Heart right ventricle (tissue), 16 donors: Measurements from ENCODE around the gene DENND1A. TPM values are rescaled to one million over a fixed set of nuclear protein-coding genes. Genes with fewer than 3 reads are reported as not detected.

Experiments used
- ATAC-seq, 8 donors: fragments of 200-7000 bp; cut with Tn5 transposase; one replicate each; pipeline ENCODE4 v1.9.1; 2020; ENCODE audit warnings: mild to moderate bottlenecking in 8 of 8, moderate library complexity in 8 of 8, moderate number of reproducible peaks in 1 of 8
- DNase-seq, 2 donors: peaks; one replicate each; pipeline ENCODE4 v3.0.0-alpha.2; 2020
- H3K27ac ChIP-seq, 10 donors: fragments of 200-600 bp; sonication (generic) in 2 of 10; one replicate each; pipeline versions ENCODE4 v1.5.0 to v1.8.0; 2020 to 2022; ENCODE audit warnings: mild to moderate bottlenecking in 3 of 10
- H3K27me3 ChIP-seq, 7 donors: fragments of 200-600 bp; one replicate each; pipeline ENCODE4 v1.8.0; 2021 to 2022; ENCODE audit warnings: mild to moderate bottlenecking in 2 of 7
- H3K36me3 ChIP-seq, 9 donors: fragments of 200-600 bp; sonication (generic) in 1 of 9; one replicate each; pipeline versions ENCODE4 v1.5.0 to v1.8.0; 2020 to 2022; ENCODE audit warnings: mild to moderate bottlenecking in 2 of 9
- H3K4me1 ChIP-seq, 9 donors: fragments of 200-600 bp; sonication (generic) in 1 of 9; one replicate each; pipeline versions ENCODE4 v1.5.0 to v1.8.0; 2020 to 2022; ENCODE audit warnings: mild to moderate bottlenecking in 4 of 9
- H3K4me3 ChIP-seq, 10 donors: fragments of 200-600 bp; sonication (generic) in 2 of 10; one replicate each; pipeline versions ENCODE4 v1.5.0 to v1.8.0; 2020 to 2022; ENCODE audit warnings: mild to moderate bottlenecking in 7 of 10, moderate library complexity in 2 of 10
- H3K9me3 ChIP-seq, 11 donors: fragments of 200-600 bp in 10 of 11; sonication (generic) in 2 of 11; one replicate each; pipeline versions ENCODE4 v1.5.0 to v1.8.0; 2013 to 2022; ENCODE audit warnings: mild to moderate bottlenecking in 2 of 11, control low read depth in 1 of 11, moderate library complexity in 1 of 11
- WGBS, 2 donors: extraction: QIAGEN DNeasy Blood & Tissue Kit; methylation state at CpG; one replicate each; pipeline ENCODE4 v1.1.7; 2013; ENCODE audit warnings: inconsistent platforms in 1 of 2; 5-methylcytosine and 5-hydroxymethylcytosine counted together
- intact Hi-C, 10 donors: fragments of 100-400 bp; cut with DNase I; formaldehyde crosslinking; loops; one replicate each; pipeline versions ENCODE4 v1.11.1 to v1.14.2; 2022
- polyA plus RNA-seq, 2 donors: library from polyadenylated mRNA; stranded (reverse); fragments of 200-250 nt; gene quantifications; one replicate each; pipeline ENCODE4 v1.2.3, GENCODE V29; 2013
- total RNA-seq, 10 donors: library from RNA; stranded (reverse); fragmentation: NEBNext Ultra II Directional in 3 of 10; extraction: Animal tissue kit (Norgen Biotek cat#: 25700) in 3 of 10; gene quantifications; one replicate each; pipeline versions ENCODE4 v1.2.1 to v1.2.4, GENCODE V29; 2021 to 2023
- TF ChIP-seq, protein P1 (sequence below), 9 donors: fragments of 200-600 bp; sonication (generic) in 2 of 9; IDR thresholded peaks; one replicate each; pipeline versions ENCODE4 v1.5.0 to v1.8.0; 2021 to 2022; ENCODE audit warnings: antibody characterized with exemption in 9 of 9, mild to moderate bottlenecking in 5 of 9, moderate library complexity in 1 of 9
- donor health status: Arrhythmogenic right ventricular cardiomyopathy.
- donor health status: ischemic (EF 13 %, LVEDD 7.1; RV severe dilation, severe dysfunction).
- donor health status: healthy with polysubstance abuse.
- donor health status: DM: no; HTN: yes; CAD: no.
- donor health status: DM: no; HTN: no; CAD: no.
- donor health status: ischemic (EF 25% LVEDD 6.9; RV normal size, moderate dysfunction).
- donor health status: ischemic (EF 25% LVEDD 5.7; RV mildly dilated, moderate dysfunction).
- donor health status: healthy.
- donor health status: DM: yes; HTN: yes; CAD: no.
- donor health status: Ischemic cardiomyopathy.
- donor health status: ischemic (EF 35%, LVEDD 5.7; RV mildly dilated, moderate dysfunction).
- donor health status: nonischemic (EF 11% LVEDD 7.7; RV severe dilation, severe dysfunction).
- donor health status: DM: yes; HTN: yes; CAD: no.
- donor health status: PGD.
- donor health status: ischemic (EF 29% LVEDD 5.4; RV normal size, mild dysfunction).
- donor health status: nonischemic (EF 23%, LVEDD 6.1; RV moderate dilation, normal function).

Gene DENND1A
- total and polyA plus RNA-seq, 12 donors: 7.3 to 19.6 (median 12.2) TPM

GRCh38 chr9:123954518-123955280, 24.8 kb upstream of the DENND1A start:
- ATAC-seq (no peak), DNase-seq (no peak)
- peaks cover 0 to 6% (median 0%) of the 10 kb centered on the region in 9 donors for H3K4me1 ChIP-seq
- WGBS, 2 donors: 58 to 66% methylated on average over 9 of the region's 9 CpGs
- peaks cover 0 to 5% (median 0%) of the 10 kb centered on the region in 11 donors for H3K9me3 ChIP-seq
- intact Hi-C loops: no loop called here
- H3K4me3 ChIP-seq: no peak overlapping the region
- no peak overlapping the region for H3K27ac ChIP-seq
- TF ChIP-seq, protein P1, sequence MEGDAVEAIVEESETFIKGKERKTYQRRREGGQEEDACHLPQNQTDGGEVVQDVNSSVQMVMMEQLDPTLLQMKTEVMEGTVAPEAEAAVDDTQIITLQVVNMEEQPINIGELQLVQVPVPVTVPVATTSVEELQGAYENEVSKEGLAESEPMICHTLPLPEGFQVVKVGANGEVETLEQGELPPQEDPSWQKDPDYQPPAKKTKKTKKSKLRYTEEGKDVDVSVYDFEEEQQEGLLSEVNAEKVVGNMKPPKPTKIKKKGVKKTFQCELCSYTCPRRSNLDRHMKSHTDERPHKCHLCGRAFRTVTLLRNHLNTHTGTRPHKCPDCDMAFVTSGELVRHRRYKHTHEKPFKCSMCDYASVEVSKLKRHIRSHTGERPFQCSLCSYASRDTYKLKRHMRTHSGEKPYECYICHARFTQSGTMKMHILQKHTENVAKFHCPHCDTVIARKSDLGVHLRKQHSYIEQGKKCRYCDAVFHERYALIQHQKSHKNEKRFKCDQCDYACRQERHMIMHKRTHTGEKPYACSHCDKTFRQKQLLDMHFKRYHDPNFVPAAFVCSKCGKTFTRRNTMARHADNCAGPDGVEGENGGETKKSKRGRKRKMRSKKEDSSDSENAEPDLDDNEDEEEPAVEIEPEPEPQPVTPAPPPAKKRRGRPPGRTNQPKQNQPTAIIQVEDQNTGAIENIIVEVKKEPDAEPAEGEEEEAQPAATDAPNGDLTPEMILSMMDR (IDR thresholded peaks at IDR 0.05): no peak
- peaks cover 0 to 50% (median 10%) of the 10 kb centered on the region in 7 donors for H3K27me3 ChIP-seq
- H3K36me3 ChIP-seq: no peaks in the 10 kb centered on the region

- H3K27me3 ChIP-seq: peaks cover 0 to 41% (median 7%) of the 10 kb centered on the region in 7 donors
- ATAC-seq: no peak
- no peaks in the 10 kb centered on the region for H3K9me3 ChIP-seq
- intact Hi-C loops: no loop called here
- peaks cover 0 to 6% (median 0%) of the 10 kb centered on the region in 9 donors for H3K4me1 ChIP-seq
- TF ChIP-seq, protein P1 (IDR thresholded peaks at IDR 0.05): no peak
- no peaks in the 10 kb centered on the region for H3K36me3 ChIP-seq
- no peak overlapping the region for H3K27ac ChIP-seq
- DNase-seq: no peak
- no peak overlapping the region for H3K4me3 ChIP-seq
- WGBS, 2 donors: 63 to 72% methylated on average over 9 of the region's 9 CpGs
Observed at GRCh38 chr9:123952641-123953495, 22.9 kb upstream of the DENND1A start.

DNA sequence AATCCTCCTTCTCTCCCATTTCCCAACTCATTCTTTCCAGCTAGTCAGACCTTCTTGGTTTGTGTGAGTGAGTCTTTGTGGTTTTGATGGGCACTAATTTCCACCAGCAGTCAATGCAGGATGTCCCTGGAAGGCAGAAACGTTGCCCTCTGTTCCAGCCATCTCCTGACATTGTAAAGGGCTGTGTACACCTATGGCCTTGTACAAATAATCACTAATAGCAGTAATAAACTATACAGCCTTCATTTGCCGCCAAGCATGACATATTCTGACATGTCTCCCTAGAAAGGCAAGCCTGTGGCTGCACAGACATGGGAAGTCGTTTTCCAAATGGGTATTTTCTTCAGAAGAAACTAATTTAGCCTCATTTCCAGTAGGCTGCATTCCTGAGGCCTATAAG, 18.4 kb upstream of the DENND1A start:
- Histone ChIP-seq H3K27me3 (peaks cover 0 to 23% (median 0%) of the 10 kb centered on the region in 7 donors), H3K4me3 (no peak overlapping the region), H3K36me3 (no peaks in the 10 kb centered on the region), H3K4me1 (no peaks in the 10 kb centered on the region), H3K27ac (no peak overlapping the region), H3K9me3 (no peaks in the 10 kb centered on the region)
- 47 to 67% methylated on average over 3 of the region's 3 CpGs for WGBS, 2 donors
- ATAC-seq (no peak), DNase-seq (no peak)
- intact Hi-C loops: no loop called here
- TF ChIP-seq, protein P1 (IDR thresholded peaks at IDR 0.05): no peak

DNA sequence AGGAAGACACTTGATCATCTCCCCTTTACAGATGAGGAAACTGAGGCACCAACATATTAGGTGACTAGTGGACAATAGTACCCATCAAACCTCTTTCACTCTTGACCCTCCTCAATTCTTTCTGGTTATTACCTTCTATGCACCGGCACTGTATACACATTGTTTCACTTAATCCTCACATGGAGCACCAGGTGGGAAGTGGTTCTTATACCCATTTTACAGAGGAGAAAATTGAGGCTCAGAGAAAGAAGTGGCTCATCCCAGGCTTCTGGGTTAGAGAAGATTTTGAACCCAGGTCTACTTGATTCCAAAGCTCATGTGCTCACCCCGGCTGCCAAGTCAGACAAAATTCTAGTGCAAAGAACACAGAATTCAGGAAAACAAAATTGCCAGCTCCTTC, 17.4 kb upstream of the DENND1A start:
- DNase-seq (no peak), ATAC-seq (no peak)
- Histone ChIP-seq H3K4me1 (no peaks in the 10 kb centered on the region), H3K4me3 (no peak overlapping the region), H3K27ac (no peak overlapping the region), H3K9me3 (no peaks in the 10 kb centered on the region), H3K27me3 (peaks cover 0 to 20% (median 0%) of the 10 kb centered on the region in 7 donors), H3K36me3 (no peaks in the 10 kb centered on the region)
- intact Hi-C loops: no loop called here
- 95 to 96% methylated on average over 2 of the region's 2 CpGs for WGBS, 2 donors
- TF ChIP-seq, protein P1 (IDR thresholded peaks at IDR 0.05): no peak
